Hepatocyte (in vitro differentiated cells): ENCODE results near the gene TMEFF2. TPM values are rescaled to one million over a fixed set of nuclear protein-coding genes. Genes with fewer than 3 reads are reported as not detected.
A peak's percentile ranks its signal among the peaks of the same experiment; 100 is the strongest.

Source experiments
- DNase-seq: peaks from one replicate; pipeline ENCODE4 v3.0.0-alpha.2; 2016; ENCODE audit warnings: low spot score
- H2AFZ ChIP-seq: fragments of 200-600 bp; sonication (generic); 2 replicates; pipeline ENCODE4 v1.6.0; 2016; ENCODE audit warnings: antibody characterized with exemption, mild to moderate bottlenecking
- H3K27ac ChIP-seq: fragments of 200-600 bp; sonication (generic); 2 replicates; pipeline ENCODE4 v1.5.1; 2016; ENCODE audit warnings: mild to moderate bottlenecking
- H3K27me3 ChIP-seq: fragments of 200-600 bp; sonication (generic); 2 replicates; pipeline ENCODE4 v1.6.1; 2016
- H3K36me3 ChIP-seq: fragments of 200-600 bp; sonication (generic); replicated peaks from 2 replicates; pipeline ENCODE4 v1.5.1; 2016; ENCODE audit warnings: low read depth; ENCODE audit not compliant: insufficient read depth
- H3K4me1 ChIP-seq: fragments of 200-600 bp; sonication (generic); 2 replicates; pipeline ENCODE4 v1.5.1; 2016; ENCODE audit warnings: mild to moderate bottlenecking, moderate library complexity; ENCODE audit not compliant: insufficient read depth
- H3K4me2 ChIP-seq: fragments of 200-600 bp; sonication (generic); 2 replicates; pipeline ENCODE4 v1.6.0; 2016
- H3K4me3 ChIP-seq: fragments of 200-600 bp; sonication (generic); 2 replicates; pipeline ENCODE4 v1.5.1; 2016; ENCODE audit warnings: mild to moderate bottlenecking
- H3K79me2 ChIP-seq: fragments of 200-600 bp; sonication (generic); 2 replicates; pipeline ENCODE4 v1.6.0; 2017; ENCODE audit warnings: mild to moderate bottlenecking
- H3K9me2 ChIP-seq: fragments of 200-600 bp; sonication (generic); replicated peaks from 2 replicates; pipeline ENCODE4 v1.6.0; 2017; ENCODE audit warnings: mild to moderate bottlenecking; ENCODE audit not compliant: insufficient read depth
- H3K9me3 ChIP-seq: fragments of 200-600 bp; sonication (generic); 2 replicates; pipeline ENCODE4 v1.5.1; 2016; ENCODE audit warnings: low read depth, mild to moderate bottlenecking
- H4K20me1 ChIP-seq: fragments of 200-600 bp; sonication (generic); 2 replicates; pipeline ENCODE4 v1.6.0; 2016; ENCODE audit warnings: mild to moderate bottlenecking; ENCODE audit not compliant: insufficient read depth, poor library complexity, severe bottlenecking
- EZH2 ChIP-seq: fragments of 200-600 bp; sonication (generic); IDR thresholded peaks from 2 replicates; pipeline ENCODE4 v1.6.1; 2016; ENCODE audit warnings: antibody characterized with exemption, mild to moderate bottlenecking, borderline replicate concordance
- EZH2phosphoT487 ChIP-seq: fragments of 200-600 bp; sonication (generic); IDR thresholded peaks from one replicate; pipeline ENCODE4 v1.6.1; 2018; ENCODE audit warnings: antibody characterized with exemption, mild to moderate bottlenecking, low read depth, moderate library complexity; ENCODE audit not compliant: unreplicated experiment, severe bottlenecking
- WGBS: methylation state at CpG from one replicate; pipeline ENCODE4 v1.1.6; 2016; ENCODE audit warnings: low lambda C conversion rate; ENCODE audit errors: missing lambda C conversion rate; 5-methylcytosine and 5-hydroxymethylcytosine counted together
- polyA plus RNA-seq: library from polyadenylated mRNA; unstranded; fragments of >200 nt; fragmentation: Nextera tagmentation; extraction: Ambion mirVana; gene quantifications from 2 replicates; pipeline ENCODE4 v1.2.1, GENCODE V29; 2016
- total RNA-seq: library from RNA; depleted of rRNA; stranded (reverse); fragments of >200 nt; gene quantifications from 2 replicates; pipeline ENCODE4 v1.2.3, GENCODE V29; 2014
- TF ChIP-seq, protein P1 (sequence below): fragments of 200-600 bp; sonication (generic); IDR thresholded peaks from 2 replicates; pipeline ENCODE4 v1.5.1; 2016; ENCODE audit warnings: antibody characterized with exemption, mild to moderate bottlenecking; ENCODE audit not compliant: poor library complexity

The TMEFF2 gene
- total and polyA plus RNA-seq, 2 experiments from 2014 or later, result 0.43 to 1.8 TPM

DNA sequence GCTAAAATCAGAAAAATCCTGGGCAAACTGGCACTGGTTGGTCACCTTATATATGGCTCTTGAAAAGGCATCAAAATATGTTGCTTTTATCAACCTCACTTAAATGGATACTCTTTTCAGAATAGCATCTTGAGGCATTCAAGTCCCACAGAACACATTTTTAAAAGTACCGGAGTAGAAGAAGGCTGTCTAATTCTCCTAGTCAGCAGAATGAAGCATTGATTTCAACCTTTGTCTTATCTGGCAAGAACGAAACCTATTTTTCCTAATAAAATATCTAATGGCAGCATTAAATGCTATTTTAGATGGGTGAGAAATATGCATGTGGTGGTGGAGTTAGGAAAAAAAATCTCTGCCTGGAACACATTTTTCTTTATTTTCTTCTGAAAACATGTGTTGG, 27.8 kb downstream of the TMEFF2 start:
- 77% methylated on average over 2 of the region's 2 CpGs for WGBS
- Histone ChIP-seq H3K36me3 (no peaks in the 10 kb centered on the region), H2AFZ (no peak overlapping the region), H3K27me3 (peaks cover 3% of the 10 kb centered on the region), H4K20me1 (no peaks in the 10 kb centered on the region), H3K79me2 (no peaks in the 10 kb centered on the region), H3K4me3 (no peak overlapping the region), H3K4me1 (no peaks in the 10 kb centered on the region), H3K4me2 (no peak overlapping the region), H3K27ac (no peak overlapping the region), H3K9me3 (no peaks in the 10 kb centered on the region), H3K9me2 (no peaks in the 10 kb centered on the region)
- no peak for TF ChIP-seq EZH2phosphoT487
- TF ChIP-seq EZH2, result no peak
- TF ChIP-seq, protein P1, sequence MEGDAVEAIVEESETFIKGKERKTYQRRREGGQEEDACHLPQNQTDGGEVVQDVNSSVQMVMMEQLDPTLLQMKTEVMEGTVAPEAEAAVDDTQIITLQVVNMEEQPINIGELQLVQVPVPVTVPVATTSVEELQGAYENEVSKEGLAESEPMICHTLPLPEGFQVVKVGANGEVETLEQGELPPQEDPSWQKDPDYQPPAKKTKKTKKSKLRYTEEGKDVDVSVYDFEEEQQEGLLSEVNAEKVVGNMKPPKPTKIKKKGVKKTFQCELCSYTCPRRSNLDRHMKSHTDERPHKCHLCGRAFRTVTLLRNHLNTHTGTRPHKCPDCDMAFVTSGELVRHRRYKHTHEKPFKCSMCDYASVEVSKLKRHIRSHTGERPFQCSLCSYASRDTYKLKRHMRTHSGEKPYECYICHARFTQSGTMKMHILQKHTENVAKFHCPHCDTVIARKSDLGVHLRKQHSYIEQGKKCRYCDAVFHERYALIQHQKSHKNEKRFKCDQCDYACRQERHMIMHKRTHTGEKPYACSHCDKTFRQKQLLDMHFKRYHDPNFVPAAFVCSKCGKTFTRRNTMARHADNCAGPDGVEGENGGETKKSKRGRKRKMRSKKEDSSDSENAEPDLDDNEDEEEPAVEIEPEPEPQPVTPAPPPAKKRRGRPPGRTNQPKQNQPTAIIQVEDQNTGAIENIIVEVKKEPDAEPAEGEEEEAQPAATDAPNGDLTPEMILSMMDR, result no peak
- no peak for DNase-seq

DNA sequence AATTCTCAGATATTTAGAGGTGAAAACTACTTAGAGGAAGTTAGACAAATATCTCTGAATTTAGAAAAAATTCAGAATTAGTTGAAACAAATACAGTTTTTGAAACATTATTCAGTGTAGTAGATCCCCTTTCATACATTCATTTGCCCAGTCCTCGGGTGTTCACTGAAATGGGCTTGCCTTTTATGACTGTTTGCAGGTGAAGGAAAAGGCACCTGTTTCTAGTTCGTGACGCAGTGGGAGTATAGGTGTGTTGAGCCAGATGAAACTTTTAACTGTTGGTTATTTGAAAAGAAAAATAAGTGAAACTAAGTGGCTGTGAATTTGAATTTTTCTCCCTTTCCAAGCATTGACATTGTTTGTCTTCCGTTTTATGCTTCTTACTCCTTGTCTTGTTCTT, 28.9 kb downstream of the TMEFF2 start:
- 71% methylated on average over 4 of the region's 4 CpGs for WGBS
- H2AFZ ChIP-seq, result no peak overlapping the region
- TF ChIP-seq EZH2 (no peak), EZH2phosphoT487 (no peak)
- TF ChIP-seq, protein P1, result no peak
- H3K4me2 ChIP-seq, result no peak overlapping the region
- no peaks in the 10 kb centered on the region for H3K9me2 ChIP-seq
- DNase-seq, result no peak
- H4K20me1 ChIP-seq, result no peaks in the 10 kb centered on the region
- H3K9me3 ChIP-seq, result no peaks in the 10 kb centered on the region
- H3K27ac ChIP-seq, result no peak overlapping the region
- H3K27me3 ChIP-seq, result peaks cover 3% of the 10 kb centered on the region
- no peak overlapping the region for H3K4me3 ChIP-seq
- H3K36me3 ChIP-seq, result no peaks in the 10 kb centered on the region
- H3K79me2 ChIP-seq, result no peaks in the 10 kb centered on the region
- H3K4me1 ChIP-seq, result no peaks in the 10 kb centered on the region

DNA sequence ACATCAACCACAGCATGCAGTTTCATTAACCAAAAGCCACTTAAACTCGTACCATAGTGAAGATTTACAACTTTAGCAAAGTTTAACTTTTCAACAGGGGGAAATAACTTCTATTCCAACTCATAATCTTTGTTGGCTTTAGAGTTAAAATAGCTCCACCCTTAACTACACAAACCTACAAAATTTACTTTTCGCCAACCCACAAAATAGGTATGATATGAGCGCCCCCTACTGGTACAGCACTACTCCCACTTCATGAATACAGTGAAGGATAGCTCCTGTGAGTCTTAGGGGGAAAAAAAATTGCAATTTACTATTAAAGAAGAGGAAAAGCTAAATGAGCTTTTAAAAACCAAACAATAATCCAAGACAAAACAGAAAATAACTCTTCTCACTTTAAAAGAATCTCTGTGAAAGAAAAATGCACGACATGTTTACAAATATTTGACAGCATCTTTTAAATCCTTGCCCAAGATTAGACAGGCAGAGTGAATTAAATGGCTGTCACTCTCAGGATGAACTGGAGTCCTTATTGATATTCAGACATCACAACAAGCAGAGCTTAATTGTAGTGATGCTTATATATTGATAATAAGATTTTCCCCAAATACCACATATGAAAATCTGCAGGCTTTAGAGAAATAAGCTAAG, 32.2 kb downstream of the TMEFF2 start:
- H2AFZ ChIP-seq, result no peak overlapping the region
- no peaks in the 10 kb centered on the region for H3K79me2 ChIP-seq
- H3K27me3 ChIP-seq, result peaks cover 2% of the 10 kb centered on the region
- H3K9me2 ChIP-seq, result no peaks in the 10 kb centered on the region
- H4K20me1 ChIP-seq, result no peaks in the 10 kb centered on the region
- DNase-seq, result peak; percentile 89
- H3K27ac ChIP-seq, result no peak overlapping the region
- TF ChIP-seq, protein P1, result peak; percentile 96
- TF ChIP-seq EZH2phosphoT487, result no peak
- no peak overlapping the region for H3K4me3 ChIP-seq
- H3K36me3 ChIP-seq, result no peaks in the 10 kb centered on the region
- H3K4me1 ChIP-seq, result no peaks in the 10 kb centered on the region
- peak overlapping the region; percentile 39 for H3K4me2 ChIP-seq
- WGBS, result 6% methylated on average over 4 of the region's 4 CpGs
- no peaks in the 10 kb centered on the region for H3K9me3 ChIP-seq
